Prostate gland (tissue), 2 donors: ENCODE data around the gene CMKLR1.

Source experiments
- CTCF ChIP-seq, 4 experiments: fragments of 200-600 bp in 2 of 4; fragments of 450-650 bp in 2 of 4; sonication (generic) in 2 of 4; IDR thresholded peaks; 1 replicate in 3 of 4; 2 replicates in 1 of 4; pipeline ENCODE4 v1.5.1; 2016 to 2019; ENCODE audit warnings: antibody characterized with exemption in 4 of 4, mild to moderate bottlenecking in 2 of 4, moderate library complexity in 2 of 4
- POLR2A ChIP-seq: fragments of 450-650 bp; IDR thresholded peaks from one replicate; pipeline ENCODE4 v1.6.1; 2016; ENCODE audit warnings: antibody characterized with exemption, mild to moderate bottlenecking
- POLR2AphosphoS5 ChIP-seq: sonication (generic); formaldehyde crosslinking; IDR thresholded peaks from one replicate; pipeline ENCODE4 v1.6.1; 2017; ENCODE audit warnings: antibody characterized with exemption

DNA sequence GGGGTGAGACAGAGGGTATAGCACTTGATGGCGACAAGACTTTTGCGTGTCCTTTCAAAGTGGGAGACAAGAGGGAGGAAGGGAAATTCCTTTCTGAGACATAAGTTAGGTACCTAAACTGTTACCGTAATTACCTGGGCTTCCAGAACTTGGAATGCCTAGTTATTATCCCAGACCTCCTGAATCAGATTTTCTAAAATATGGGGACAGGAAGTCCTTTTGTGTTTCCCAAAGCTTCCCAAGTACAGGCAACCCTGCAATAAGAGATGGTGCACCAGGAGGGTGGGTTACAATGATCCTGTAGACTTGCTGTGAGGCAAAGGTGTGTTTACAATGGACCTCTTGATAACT lies 83.9 kb downstream of the CMKLR1 start:
- TF ChIP-seq CTCF (IDR thresholded peaks at IDR 0.05) (no peak), POLR2A (no peak), POLR2AphosphoS5 (no peak)
